ENCODE measurements around the gene C14orf132. TPM values are rescaled to one million over a fixed set of nuclear protein-coding genes. Genes with fewer than 3 reads are reported as not detected.

C14orf132 gene
- total and polyA plus RNA-seq, 10 of the 15 experiments (the other 5 are each of a cell fraction or from before 2014, with no cell fraction given): under 0.01 to 1.2 (median 0.03) TPM; not detected in 2

- peak; percentile 31; the same call in 1 of the 2 replicates for TF ChIP-seq RELB (IDR thresholded peaks at IDR 0.05; ENCODE audit: low read depth)
- 0 out of 2 replicates have a peak, but pooled peaks have one; percentile 25 for TF ChIP-seq ATF7 (IDR thresholded peaks at IDR 0.05; ENCODE audit: low read depth)
- 0 out of 2 replicates have a peak, but pooled peaks have one; percentile 37 for TF ChIP-seq MEF2A (IDR thresholded peaks at IDR 0.05; ENCODE audit: insufficient read depth, low read depth, low read length)
- peak; percentile 75 for TF ChIP-seq MEF2B (IDR thresholded peaks at IDR 0.05; ENCODE audit: partially characterized antibody, poor library complexity, severe bottlenecking)
- no peak for TF ChIP-seq ZNF687 (IDR thresholded peaks at IDR 0.05)
- 0 out of 2 replicates have a peak, but pooled peaks have one; percentile 18 for TF ChIP-seq NBN (IDR thresholded peaks at IDR 0.05)
- TF ChIP-seq ETV6 (conservative IDR thresholded peaks at IDR 0.05 in 1 of 2, IDR thresholded peaks at IDR 0.05 in 1 of 2; ENCODE audit: borderline replicate concordance in 1 of 2, low read depth in 1 of 2): no peak
- no peak for TF ChIP-seq NFXL1 (IDR thresholded peaks at IDR 0.05; ENCODE audit: borderline replicate concordance)
- 0 out of 2 replicates have a peak, but pooled peaks have one; percentile 26 for TF ChIP-seq DPF2 (IDR thresholded peaks at IDR 0.05)
- peak; percentile 55 to 63; a peak in 3 of 4 replicates for TF ChIP-seq BHLHE40 (IDR thresholded peaks at IDR 0.05; ENCODE audit: borderline replicate concordance in 1 of 2, low read depth in 2 of 2, low read length in 1 of 2)
- TF ChIP-seq MAX (IDR thresholded peaks at IDR 0.05; ENCODE audit: low read depth, low read length): no peak
- TF ChIP-seq RAD51 (IDR thresholded peaks at IDR 0.05): 0 out of 2 replicates have a peak, but pooled peaks have one; percentile 21
- peak; percentile 51; the same call in 1 of the 2 replicates for TF ChIP-seq MTA2 (IDR thresholded peaks at IDR 0.05; ENCODE audit: low read depth)
- 0 out of 2 replicates have a peak, but pooled peaks have one; percentile 37 for TF ChIP-seq TCF12 (IDR thresholded peaks at IDR 0.05; ENCODE audit: low read depth, low read length)
- no peak for TF ChIP-seq BACH1 (IDR thresholded peaks at IDR 0.05; ENCODE audit: borderline replicate concordance)
- TF ChIP-seq ZNF384 (IDR thresholded peaks at IDR 0.05; ENCODE audit: borderline replicate concordance, low read depth, low read length): no peak
- TF ChIP-seq LARP7 (IDR thresholded peaks at IDR 0.05): no peak
- TF ChIP-seq SKIL (IDR thresholded peaks at IDR 0.05; ENCODE audit: low read depth, poor library complexity, severe bottlenecking): no peak
- TF ChIP-seq PML (IDR thresholded peaks at IDR 0.05; ENCODE audit: low read length): no peak
- no peak for TF ChIP-seq SMAD1 (IDR thresholded peaks at IDR 0.05; ENCODE audit: low read depth, partially characterized antibody)
- no peak for TF ChIP-seq ESRRA (IDR thresholded peaks at IDR 0.05; ENCODE audit: low read length)
- TF ChIP-seq USF1 (IDR thresholded peaks at IDR 0.05; ENCODE audit: borderline replicate concordance, extremely low read length, insufficient read depth, low read depth, low read length): no peak
Observed at GRCh38 chr14:96126339-96126782, 87.2 kb downstream of the C14orf132 start (continued).
